ENCODE data around the gene USH2A.

GRCh38 chr1:215584389-215584788, 838.9 kb downstream of the USH2A start:
- TF ChIP-seq TCF12 (IDR thresholded peaks at IDR 0.05), result no peak
- TF ChIP-seq REST (IDR thresholded peaks at IDR 0.05; ENCODE audit: low read depth, low read length), result no peak
- no peak for TF ChIP-seq CTCF (IDR thresholded peaks at IDR 0.05)
